ENCODE data around the gene SFT2D1. TPM values are rescaled to one million over a fixed set of nuclear protein-coding genes. Genes with fewer than 3 reads are reported as not detected.

Gene SFT2D1
- total RNA-seq, 1 donor from 2014 or later, result 29.1 TPM

GRCh38 chr6:166286839-166287271, 55.5 kb downstream of the SFT2D1 start:
- Mint-ChIP-seq H3K27me3 (ENCODE audit: unreplicated experiment) (no peaks in the 10 kb centered on the region), H3K9me3 (ENCODE audit: unreplicated experiment) (no peaks in the 10 kb centered on the region), H3K27ac (ENCODE audit: unreplicated experiment) (peak overlapping the region; percentile 99), H3K4me1 (ENCODE audit: unreplicated experiment) (peaks cover 23% of the 10 kb centered on the region), H3K4me3 (ENCODE audit: unreplicated experiment) (peak overlapping the region; percentile 76), H3K36me3 (ENCODE audit: low read depth, unreplicated experiment) (no peaks in the 10 kb centered on the region)
- TF ChIP-seq, protein P1, sequence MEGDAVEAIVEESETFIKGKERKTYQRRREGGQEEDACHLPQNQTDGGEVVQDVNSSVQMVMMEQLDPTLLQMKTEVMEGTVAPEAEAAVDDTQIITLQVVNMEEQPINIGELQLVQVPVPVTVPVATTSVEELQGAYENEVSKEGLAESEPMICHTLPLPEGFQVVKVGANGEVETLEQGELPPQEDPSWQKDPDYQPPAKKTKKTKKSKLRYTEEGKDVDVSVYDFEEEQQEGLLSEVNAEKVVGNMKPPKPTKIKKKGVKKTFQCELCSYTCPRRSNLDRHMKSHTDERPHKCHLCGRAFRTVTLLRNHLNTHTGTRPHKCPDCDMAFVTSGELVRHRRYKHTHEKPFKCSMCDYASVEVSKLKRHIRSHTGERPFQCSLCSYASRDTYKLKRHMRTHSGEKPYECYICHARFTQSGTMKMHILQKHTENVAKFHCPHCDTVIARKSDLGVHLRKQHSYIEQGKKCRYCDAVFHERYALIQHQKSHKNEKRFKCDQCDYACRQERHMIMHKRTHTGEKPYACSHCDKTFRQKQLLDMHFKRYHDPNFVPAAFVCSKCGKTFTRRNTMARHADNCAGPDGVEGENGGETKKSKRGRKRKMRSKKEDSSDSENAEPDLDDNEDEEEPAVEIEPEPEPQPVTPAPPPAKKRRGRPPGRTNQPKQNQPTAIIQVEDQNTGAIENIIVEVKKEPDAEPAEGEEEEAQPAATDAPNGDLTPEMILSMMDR (IDR thresholded peaks at IDR 0.05; ENCODE audit: unreplicated experiment), result no peak
- peak; percentile 37 for DNase-seq (ENCODE audit: low spot score)

DNA sequence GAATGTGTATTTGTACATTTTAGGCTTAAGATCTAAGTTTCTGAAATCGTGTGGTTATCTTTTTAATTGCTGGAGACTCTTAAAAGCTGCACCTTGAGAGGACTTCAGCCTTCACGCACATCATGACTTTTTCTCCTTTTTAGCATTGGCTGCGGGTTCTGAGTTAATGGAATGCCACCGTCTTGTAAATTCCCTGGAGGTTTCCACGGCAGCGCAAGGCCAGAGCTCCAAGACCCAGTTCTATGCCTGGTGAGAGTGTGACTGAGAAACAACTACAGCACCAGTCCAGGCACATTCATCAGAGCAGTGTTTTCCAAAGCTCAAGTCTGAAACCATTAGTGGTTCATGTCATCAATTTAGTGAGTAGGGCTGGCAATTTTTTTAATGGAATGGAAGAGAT, 57.1 kb downstream of the SFT2D1 start:
- peaks cover 25% of the 10 kb centered on the region for H3K4me1 Mint-ChIP-seq (ENCODE audit: unreplicated experiment)
- H3K4me3 Mint-ChIP-seq (ENCODE audit: unreplicated experiment), result no peak overlapping the region
- no peaks in the 10 kb centered on the region for H3K9me3 Mint-ChIP-seq (ENCODE audit: unreplicated experiment)
- no peaks in the 10 kb centered on the region for H3K36me3 Mint-ChIP-seq (ENCODE audit: low read depth, unreplicated experiment)
- H3K27me3 Mint-ChIP-seq (ENCODE audit: unreplicated experiment), result peaks cover 4% of the 10 kb centered on the region
- H3K27ac Mint-ChIP-seq (ENCODE audit: unreplicated experiment), result peak overlapping the region; percentile 57
- TF ChIP-seq, protein P1 (IDR thresholded peaks at IDR 0.05; ENCODE audit: unreplicated experiment), result no peak
- no peak for DNase-seq (ENCODE audit: low spot score)

- H3K4me3 Mint-ChIP-seq (ENCODE audit: unreplicated experiment), result no peak overlapping the region
- H3K9me3 Mint-ChIP-seq (ENCODE audit: unreplicated experiment), result no peaks in the 10 kb centered on the region
- H3K27ac Mint-ChIP-seq (ENCODE audit: unreplicated experiment), result no peak overlapping the region
- peaks cover 4% of the 10 kb centered on the region for H3K27me3 Mint-ChIP-seq (ENCODE audit: unreplicated experiment)
- TF ChIP-seq, protein P1 (IDR thresholded peaks at IDR 0.05; ENCODE audit: unreplicated experiment), result no peak
- H3K36me3 Mint-ChIP-seq (ENCODE audit: low read depth, unreplicated experiment), result no peaks in the 10 kb centered on the region
- DNase-seq (ENCODE audit: low spot score), result no peak
- peaks cover 25% of the 10 kb centered on the region for H3K4me1 Mint-ChIP-seq (ENCODE audit: unreplicated experiment)
These were observed 57.7 kb downstream of the SFT2D1 start for GRCh38 chr6:166284640-166285039.

GRCh38 chr6:166282394-166283032, 59.8 kb downstream of the SFT2D1 start:
- DNase-seq (ENCODE audit: low spot score), result no peak
- TF ChIP-seq, protein P1 (IDR thresholded peaks at IDR 0.05; ENCODE audit: unreplicated experiment), result no peak
- Mint-ChIP-seq H3K36me3 (ENCODE audit: low read depth, unreplicated experiment) (no peaks in the 10 kb centered on the region), H3K4me3 (ENCODE audit: unreplicated experiment) (no peak overlapping the region), H3K4me1 (ENCODE audit: unreplicated experiment) (peaks cover 25% of the 10 kb centered on the region), H3K27me3 (ENCODE audit: unreplicated experiment) (peaks cover 4% of the 10 kb centered on the region), H3K27ac (ENCODE audit: unreplicated experiment) (no peak overlapping the region), H3K9me3 (ENCODE audit: unreplicated experiment) (no peaks in the 10 kb centered on the region)

DNA sequence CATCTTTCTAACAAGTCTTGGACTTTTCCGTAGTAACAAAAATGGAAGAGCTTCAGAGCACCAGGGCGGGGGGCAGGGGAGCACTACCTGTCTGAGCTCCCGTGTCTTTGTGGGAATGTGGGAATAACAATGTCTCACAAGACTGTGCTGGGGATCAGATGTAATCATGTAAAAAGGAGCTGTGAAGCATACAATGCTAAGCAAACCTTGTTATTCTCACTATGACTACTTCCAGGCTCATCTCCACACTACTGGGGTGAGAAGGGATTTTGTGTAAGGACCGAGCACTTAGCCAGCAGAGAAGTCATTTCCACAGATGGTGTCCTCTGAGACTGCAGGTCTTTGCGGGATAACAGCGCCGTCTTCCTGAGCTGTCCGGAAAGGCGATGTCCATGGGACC, 61.2 kb downstream of the SFT2D1 start:
- Mint-ChIP-seq H3K9me3 (ENCODE audit: unreplicated experiment) (no peaks in the 10 kb centered on the region), H3K4me1 (ENCODE audit: unreplicated experiment) (peaks cover 18% of the 10 kb centered on the region), H3K4me3 (ENCODE audit: unreplicated experiment) (no peak overlapping the region), H3K27ac (ENCODE audit: unreplicated experiment) (no peak overlapping the region), H3K27me3 (ENCODE audit: unreplicated experiment) (peaks cover 4% of the 10 kb centered on the region), H3K36me3 (ENCODE audit: low read depth, unreplicated experiment) (no peaks in the 10 kb centered on the region)
- no peak for DNase-seq (ENCODE audit: low spot score)
- TF ChIP-seq, protein P1 (IDR thresholded peaks at IDR 0.05; ENCODE audit: unreplicated experiment), result no peak
